ENCODE results near the gene XPC. TPM values are rescaled to one million over a fixed set of nuclear protein-coding genes. Genes with fewer than 3 reads are reported as not detected.
"Not testable (repeated sequence)": the region's sequence is repeated elsewhere in the genome, so short reads cannot be mapped to it uniquely, and the experiment has no call there.

Gene XPC
- total RNA-seq, 6 experiments from 2014 or later: 14.4 to 23.1 (median 20.0) TPM

GRCh38 chr3:14121859-14122258 lies 56.5 kb downstream of the XPC start:
- DNase-seq (peak in 1 of 3 donors; percentile 12), ATAC-seq (no peak)
- H3K36me3 ChIP-seq: no peaks in the 10 kb centered on the region
- no peak overlapping the region for H3K4me3 ChIP-seq
- 79% methylated on average over 3 of the region's 5 CpGs for WGBS (ENCODE audit: insufficient coverage, low coverage, low lambda C conversion rate, missing lambda C conversion rate)
- no peak for TF ChIP-seq POLR2A (IDR thresholded peaks at IDR 0.05)
- TF ChIP-seq, protein P1, sequence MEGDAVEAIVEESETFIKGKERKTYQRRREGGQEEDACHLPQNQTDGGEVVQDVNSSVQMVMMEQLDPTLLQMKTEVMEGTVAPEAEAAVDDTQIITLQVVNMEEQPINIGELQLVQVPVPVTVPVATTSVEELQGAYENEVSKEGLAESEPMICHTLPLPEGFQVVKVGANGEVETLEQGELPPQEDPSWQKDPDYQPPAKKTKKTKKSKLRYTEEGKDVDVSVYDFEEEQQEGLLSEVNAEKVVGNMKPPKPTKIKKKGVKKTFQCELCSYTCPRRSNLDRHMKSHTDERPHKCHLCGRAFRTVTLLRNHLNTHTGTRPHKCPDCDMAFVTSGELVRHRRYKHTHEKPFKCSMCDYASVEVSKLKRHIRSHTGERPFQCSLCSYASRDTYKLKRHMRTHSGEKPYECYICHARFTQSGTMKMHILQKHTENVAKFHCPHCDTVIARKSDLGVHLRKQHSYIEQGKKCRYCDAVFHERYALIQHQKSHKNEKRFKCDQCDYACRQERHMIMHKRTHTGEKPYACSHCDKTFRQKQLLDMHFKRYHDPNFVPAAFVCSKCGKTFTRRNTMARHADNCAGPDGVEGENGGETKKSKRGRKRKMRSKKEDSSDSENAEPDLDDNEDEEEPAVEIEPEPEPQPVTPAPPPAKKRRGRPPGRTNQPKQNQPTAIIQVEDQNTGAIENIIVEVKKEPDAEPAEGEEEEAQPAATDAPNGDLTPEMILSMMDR (IDR thresholded peaks at IDR 0.05): no peak
- H3K4me1 ChIP-seq: peaks cover 0 to 54% (median 25%) of the 10 kb centered on the region in 4 donors
- intact Hi-C loops (cut with DNase I): no loop called here
- H3K9me3 ChIP-seq: no peaks in the 10 kb centered on the region
- H3K27ac ChIP-seq: no peak overlapping the region
- no peaks in the 10 kb centered on the region for H3K27me3 ChIP-seq

GRCh38 chr3:14120921-14121448 lies 57.4 kb downstream of the XPC start:
- DNase-seq; H3K4me3 ChIP-seq; H3K27me3 ChIP-seq; intact Hi-C loops (cut with DNase I); H3K27ac ChIP-seq; ATAC-seq; H3K36me3 ChIP-seq; H3K9me3 ChIP-seq: not testable (repeated sequence)
- WGBS (ENCODE audit: insufficient coverage, low coverage, low lambda C conversion rate, missing lambda C conversion rate): 94% methylated on average over 2 of the region's 2 CpGs
- peaks cover 0 to 45% (median 21%) of the 10 kb centered on the region in 4 donors for H3K4me1 ChIP-seq

GRCh38 chr3:14120111-14120920 lies 58.1 kb downstream of the XPC start:
- intact Hi-C loops (cut with DNase I): no loop called here
- Histone ChIP-seq H3K27me3 (no peaks in the 10 kb centered on the region), H3K4me3 (no peak overlapping the region), H3K27ac (peak overlapping the region in 1 of 3 donors; percentile 75), H3K4me1 (peaks cover 0 to 40% (median 19%) of the 10 kb centered on the region in 4 donors), H3K9me3 (no peaks in the 10 kb centered on the region), H3K36me3 (peaks cover 0 to 5% (median under 1%) of the 10 kb centered on the region in 4 donors)
- 94% methylated on average over 9 of the region's 11 CpGs for WGBS (ENCODE audit: insufficient coverage, low coverage, low lambda C conversion rate, missing lambda C conversion rate)
- DNase-seq (peak in 1 of 3 donors; percentile 23), ATAC-seq (no peak)
- no peak for TF ChIP-seq POLR2A (IDR thresholded peaks at IDR 0.05)
- TF ChIP-seq, protein P1 (IDR thresholded peaks at IDR 0.05): no peak

DNA sequence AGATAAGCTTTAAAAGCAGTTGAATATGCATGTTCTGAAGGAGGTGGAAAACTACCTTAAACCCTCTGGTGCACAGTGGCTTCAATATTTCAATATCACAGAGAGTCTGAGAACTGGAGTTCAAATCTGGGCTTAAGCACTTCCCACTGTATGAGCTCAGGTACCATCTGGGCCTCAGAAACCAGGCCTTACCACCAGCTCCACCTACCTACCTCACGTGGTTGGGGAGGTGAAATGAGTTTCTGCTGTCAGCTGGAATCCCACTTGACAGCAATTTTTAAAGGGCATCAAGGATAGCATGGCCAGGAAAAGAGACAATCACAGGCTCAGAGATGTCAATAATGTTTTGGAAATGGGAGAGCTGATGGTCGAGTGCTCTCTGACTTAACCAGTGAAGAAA lies 58.8 kb downstream of the XPC start:
- TF ChIP-seq, protein P1 (IDR thresholded peaks at IDR 0.05): no peak
- TF ChIP-seq POLR2A (IDR thresholded peaks at IDR 0.05): no peak
- Histone ChIP-seq H3K27me3 (no peaks in the 10 kb centered on the region), H3K4me3 (no peak overlapping the region), H3K36me3 (peaks cover 0 to 7% (median 2%) of the 10 kb centered on the region in 4 donors), H3K9me3 (no peaks in the 10 kb centered on the region), H3K27ac (peak overlapping the region in 2 of 3 donors; percentile 70 to 75), H3K4me1 (peaks cover 0 to 42% (median 21%) of the 10 kb centered on the region in 4 donors)
- ATAC-seq (no peak), DNase-seq (no peak)
- intact Hi-C loops (cut with DNase I): no loop called here
- WGBS (ENCODE audit: insufficient coverage, low coverage, low lambda C conversion rate, missing lambda C conversion rate): 75% methylated on average over 1 of the region's 2 CpGs

All from right lobe of liver (tissue), 6 donors.